Omental fat pad (tissue), 4 donors: ENCODE measurements around the gene FAM13C. TPM values are rescaled to one million over a fixed set of nuclear protein-coding genes. Genes with fewer than 3 reads are reported as not detected.

Experiments
- ATAC-seq: fragments of 150-250 bp; one replicate; pipeline ENCODE4 v1.9.1; 2016; ENCODE audit warnings: mild to moderate bottlenecking, moderate library complexity; ENCODE audit not compliant: low FRiP score
- DNase-seq: peaks from one replicate; pipeline ENCODE4 v3.0.0-alpha.2; 2019; ENCODE audit warnings: low spot score
- total RNA-seq, 4 donors: library from RNA; depleted of rRNA; stranded (reverse); fragments of >200 nt; gene quantifications; one replicate each; pipeline ENCODE4 v1.1.0, GENCODE V29; 2016
- TF ChIP-seq, protein P1 (sequence below), 3 donors: fragments of 450-650 bp; IDR thresholded peaks; one replicate each; pipeline ENCODE4 v1.5.1; 2016 to 2017; ENCODE audit warnings: antibody characterized with exemption in 3 of 3, mild to moderate bottlenecking in 3 of 3, moderate library complexity in 2 of 3

Gene FAM13C
- total RNA-seq, 4 donors from 2014 or later = 2.2 to 43.0 (median 11.6) TPM

DNA sequence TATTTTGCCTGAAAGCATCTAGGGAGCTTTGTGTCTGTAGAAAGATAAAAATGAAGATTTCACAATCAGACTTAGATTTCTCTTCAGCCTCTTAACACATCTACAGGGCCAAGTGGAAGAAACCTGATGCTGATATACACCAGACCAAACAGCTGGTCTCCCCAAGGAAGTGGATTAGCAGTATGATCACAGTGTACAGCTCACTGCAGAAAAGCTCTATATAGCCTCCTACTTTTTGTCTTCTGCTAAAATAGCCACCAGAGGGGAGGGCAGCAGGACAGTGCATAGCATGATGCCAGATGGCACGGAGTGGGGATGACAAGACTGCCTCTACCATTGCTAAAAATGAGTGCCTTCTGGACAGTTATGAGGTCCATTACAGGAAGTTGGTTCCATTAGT is 16.0 kb downstream of the FAM13C start:
- ATAC-seq = peak; percentile 64
- TF ChIP-seq, protein P1, sequence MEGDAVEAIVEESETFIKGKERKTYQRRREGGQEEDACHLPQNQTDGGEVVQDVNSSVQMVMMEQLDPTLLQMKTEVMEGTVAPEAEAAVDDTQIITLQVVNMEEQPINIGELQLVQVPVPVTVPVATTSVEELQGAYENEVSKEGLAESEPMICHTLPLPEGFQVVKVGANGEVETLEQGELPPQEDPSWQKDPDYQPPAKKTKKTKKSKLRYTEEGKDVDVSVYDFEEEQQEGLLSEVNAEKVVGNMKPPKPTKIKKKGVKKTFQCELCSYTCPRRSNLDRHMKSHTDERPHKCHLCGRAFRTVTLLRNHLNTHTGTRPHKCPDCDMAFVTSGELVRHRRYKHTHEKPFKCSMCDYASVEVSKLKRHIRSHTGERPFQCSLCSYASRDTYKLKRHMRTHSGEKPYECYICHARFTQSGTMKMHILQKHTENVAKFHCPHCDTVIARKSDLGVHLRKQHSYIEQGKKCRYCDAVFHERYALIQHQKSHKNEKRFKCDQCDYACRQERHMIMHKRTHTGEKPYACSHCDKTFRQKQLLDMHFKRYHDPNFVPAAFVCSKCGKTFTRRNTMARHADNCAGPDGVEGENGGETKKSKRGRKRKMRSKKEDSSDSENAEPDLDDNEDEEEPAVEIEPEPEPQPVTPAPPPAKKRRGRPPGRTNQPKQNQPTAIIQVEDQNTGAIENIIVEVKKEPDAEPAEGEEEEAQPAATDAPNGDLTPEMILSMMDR (IDR thresholded peaks at IDR 0.05) = no peak
- DNase-seq = no peak

DNA sequence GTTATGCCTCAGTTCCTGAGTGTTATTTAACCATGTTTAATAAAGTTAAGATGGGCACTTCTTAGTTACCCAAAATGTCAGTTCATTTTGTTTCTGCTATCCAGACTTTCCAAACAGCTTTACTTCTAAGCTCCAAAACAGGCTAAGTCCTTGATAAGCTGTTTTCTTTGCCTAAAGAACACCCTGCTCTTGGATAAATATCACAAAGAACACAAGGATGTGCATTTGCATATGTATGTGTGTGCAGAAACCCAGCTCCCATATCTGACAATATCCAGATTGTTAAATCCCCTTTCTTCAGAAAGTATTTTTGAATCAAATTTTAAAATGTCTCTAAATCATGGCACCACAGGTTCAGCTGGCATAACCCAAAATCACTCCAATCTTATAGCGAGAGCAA is 19.6 kb downstream of the FAM13C start:
- no peak for DNase-seq
- TF ChIP-seq, protein P1 (IDR thresholded peaks at IDR 0.05) = no peak
- ATAC-seq = no peak

DNA sequence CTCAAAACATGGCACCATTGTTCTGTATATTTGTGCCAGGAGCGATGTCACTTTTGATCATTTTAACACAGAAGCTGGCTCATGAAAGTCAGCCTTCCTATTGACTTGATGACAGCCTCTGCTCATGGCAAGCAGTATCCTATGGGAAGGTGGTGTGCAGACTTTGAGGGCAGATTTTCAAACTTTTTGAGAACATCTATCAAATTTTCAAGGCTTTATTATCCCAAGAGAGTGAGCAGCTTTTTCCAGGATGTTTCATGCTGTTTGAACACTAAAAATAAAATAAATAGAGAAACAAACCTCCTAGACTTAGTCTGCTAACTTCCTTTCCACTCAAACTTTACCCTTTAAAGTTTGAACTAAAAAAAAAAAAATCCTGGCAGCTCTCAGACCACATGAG is 20.3 kb downstream of the FAM13C start:
- TF ChIP-seq, protein P1 (IDR thresholded peaks at IDR 0.05) = no peak
- ATAC-seq (no peak), DNase-seq (no peak)

DNA sequence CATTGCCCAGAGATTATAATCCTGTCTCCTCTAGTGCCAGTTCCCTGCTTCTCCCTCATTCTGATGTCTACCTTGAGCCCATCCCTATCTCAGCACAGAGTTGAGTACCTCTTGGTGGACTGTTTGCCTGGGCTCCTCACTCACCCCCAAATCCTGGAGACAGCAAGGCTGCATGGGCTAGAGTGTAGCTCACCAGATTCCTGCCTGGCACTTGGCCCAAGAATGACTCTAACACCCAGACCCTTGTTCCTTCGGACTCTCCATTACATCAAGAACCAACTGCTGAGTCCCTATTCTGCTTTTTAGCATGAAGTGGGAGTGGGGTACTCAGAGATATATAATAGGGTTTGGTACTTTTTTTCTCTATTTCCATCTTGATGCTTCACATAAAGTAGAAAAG is 22.1 kb downstream of the FAM13C start:
- ATAC-seq (no peak), DNase-seq (no peak)
- TF ChIP-seq, protein P1 (IDR thresholded peaks at IDR 0.05) = no peak

DNA sequence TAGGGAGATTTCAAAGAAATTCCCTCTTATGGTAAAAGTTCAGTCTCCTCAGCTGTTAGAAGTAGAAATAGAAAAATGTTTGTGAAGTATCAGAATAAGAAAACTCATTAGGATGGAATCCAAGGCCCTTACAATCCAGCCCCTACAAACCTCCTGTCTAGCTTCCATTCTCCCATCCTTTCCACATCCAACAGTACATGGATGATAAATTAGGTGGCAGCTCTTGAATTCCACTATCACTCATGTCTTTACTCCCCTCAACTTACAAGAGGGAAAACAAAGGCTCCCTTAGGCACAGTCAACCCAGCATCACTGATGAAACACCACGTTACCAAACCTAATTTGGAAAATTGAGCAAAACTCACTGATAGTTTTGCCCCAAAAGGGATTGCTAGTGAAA is 23.0 kb downstream of the FAM13C start:
- DNase-seq (no peak), ATAC-seq (no peak)
- TF ChIP-seq, protein P1 (IDR thresholded peaks at IDR 0.05) = no peak

DNA sequence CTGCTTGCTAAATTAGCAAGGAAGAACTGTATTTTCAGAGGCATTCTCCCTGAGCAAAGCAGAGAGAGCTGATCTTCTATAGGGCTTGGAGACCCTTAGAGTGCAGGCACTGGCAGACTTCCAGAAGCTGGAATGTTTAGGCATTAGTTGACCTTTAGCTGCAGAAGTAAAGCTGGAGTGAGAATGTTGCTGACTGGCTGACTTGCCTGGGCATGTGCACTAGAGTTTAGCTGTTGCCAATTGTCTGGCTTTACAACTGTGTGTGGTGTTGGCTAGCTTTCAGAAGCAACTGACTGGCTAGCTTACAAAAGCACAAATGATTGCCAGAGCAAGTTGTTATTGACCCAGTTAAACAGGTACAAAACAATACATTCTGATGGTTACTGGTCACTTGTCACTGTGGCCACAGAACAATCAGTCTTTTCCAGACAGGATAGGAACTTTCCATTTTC is 25.1 kb downstream of the FAM13C start:
- DNase-seq (no peak), ATAC-seq (peak; percentile 51)
- TF ChIP-seq, protein P1 (IDR thresholded peaks at IDR 0.05) = no peak

DNA sequence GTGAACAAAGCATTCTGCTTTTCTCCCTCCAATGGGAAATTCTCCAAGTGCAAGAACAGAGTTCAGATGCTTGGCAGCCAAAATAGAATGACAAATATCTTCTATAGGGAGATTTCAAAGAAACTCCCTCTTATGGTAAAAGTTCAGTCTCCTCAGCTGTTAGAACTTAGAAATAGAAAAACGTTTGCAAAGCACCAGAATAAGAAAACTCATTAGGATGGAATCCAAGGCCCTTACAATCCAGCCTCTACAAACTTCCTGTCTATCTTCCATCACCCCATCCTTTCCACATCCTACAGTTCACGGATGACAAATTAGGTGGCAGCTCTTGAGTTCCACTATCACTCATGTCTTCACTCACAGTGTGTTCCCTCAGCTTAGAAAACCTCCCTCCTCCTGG is 25.7 kb downstream of the FAM13C start:
- no peak for DNase-seq
- TF ChIP-seq, protein P1 (IDR thresholded peaks at IDR 0.05) = no peak
- ATAC-seq = peak; percentile 41
